ENCODE results near the gene TRPM3. TPM values are rescaled to one million over a fixed set of nuclear protein-coding genes. Genes with fewer than 3 reads are reported as not detected.
A peak's percentile ranks its signal among the peaks of the same experiment; 100 is the strongest.

TRPM3 gene
- total and polyA plus RNA-seq, 9 of the 15 experiments (the other 6 are each of a cell fraction or from before 2014, with no cell fraction given): 0.04 TPM; not detected in 8

- in situ Hi-C loops (cut with MboI) (no loop called here), intact Hi-C loops (cut with micrococcal nuclease) (no loop called here)
- ChIA-PET CTCF (ENCODE audit: low intra/inter-chr PET ratio) (no interaction called here), POLR2A (interaction anchor here (0.5 to 0.8 kb wide), 2 partner anchors 194 to 1328 kb away, joined by 3 read pairs; no protein-coding TSS in a partner anchor)
- H4K20me1 ChIP-seq (replicated peaks; ENCODE audit: control insufficient read depth, insufficient read depth, low read length): no peaks in the 10 kb centered on the region
- no peak overlapping the region for H3K4me3 ChIP-seq
- H3K4me1 ChIP-seq (replicated peaks in 1 of 2; ENCODE audit: control insufficient read depth in 2 of 2, insufficient read depth in 2 of 2, low read length in 2 of 2): peaks cover 0 to 5% of the 10 kb centered on the region in 2 experiments; a peak in 2 of 5 replicates
- H3K36me3 ChIP-seq (ENCODE audit: control insufficient read depth, insufficient read depth, low read length): no peaks in the 10 kb centered on the region
- ATAC-seq (no peak), DNase-seq (ENCODE audit: extremely low read depth in 1 of 4, low spot score in 3 of 4) (no peak), FAIRE-seq (no peak)
- no peak overlapping the region for H3K4me2 ChIP-seq (ENCODE audit: insufficient read depth, low read length)
- H3K9me1 ChIP-seq (ENCODE audit: control insufficient read depth, insufficient read depth, low read length): no peaks in the 10 kb centered on the region
- H2AFZ ChIP-seq (ENCODE audit: low read depth, low read length): no peak overlapping the region
- no peaks in the 10 kb centered on the region for H3K27me3 ChIP-seq (ENCODE audit: control insufficient read depth in 2 of 2, insufficient read depth in 2 of 2, low read length in 2 of 2)
- H3K79me2 ChIP-seq (ENCODE audit: control insufficient read depth, insufficient read depth, low read length): no peaks in the 10 kb centered on the region
- no peak overlapping the region for H3K9ac ChIP-seq (ENCODE audit: insufficient read depth in 1 of 2, low read depth in 2 of 2, low read length in 2 of 2)
- BruUV-seq (replicated peaks): no TSS peak
- no peak overlapping the region for H3K27ac ChIP-seq (ENCODE audit: extremely low read depth, low read depth, low read length)
- no peaks in the 10 kb centered on the region; the same call in 1 of the 2 replicates for H3K9me3 ChIP-seq (replicated peaks; ENCODE audit: control insufficient read depth, insufficient read depth, low read depth, low read length)
- no peak for TF ChIP-seq ZNF133 (CRISPR knock-in tag; IDR thresholded peaks at IDR 0.05)
- TF ChIP-seq SPI1 (IDR thresholded peaks at IDR 0.05; ENCODE audit: borderline replicate concordance, low read depth, low read length): peak; percentile 54; the same call in 1 of the 2 replicates
- WGBS (ENCODE audit: insufficient coverage, low coverage, missing lambda C conversion rate): 13% methylated on average over 4 of the region's 4 CpGs
These were observed 505.8 kb downstream of the TRPM3 start for GRCh38 chr9:70615464-70616138.

- CTCF ChIA-PET (ENCODE audit: low intra/inter-chr PET ratio): no interaction called here
- Histone ChIP-seq H3K79me2 (ENCODE audit: control insufficient read depth, insufficient read depth, low read length) (no peaks in the 10 kb centered on the region), H3K27me3 (ENCODE audit: control insufficient read depth in 2 of 2, insufficient read depth in 2 of 2, low read length in 2 of 2) (no peaks in the 10 kb centered on the region), H3K36me3 (ENCODE audit: control insufficient read depth, insufficient read depth, low read length) (no peaks in the 10 kb centered on the region), H3K27ac (ENCODE audit: extremely low read depth, low read depth, low read length) (no peak overlapping the region), H3K4me1 (replicated peaks in 1 of 2; ENCODE audit: control insufficient read depth in 2 of 2, insufficient read depth in 2 of 2, low read length in 2 of 2) (peaks cover 0 to 5% of the 10 kb centered on the region in 2 experiments; a peak in 2 of 5 replicates), H3K9me3 (replicated peaks; ENCODE audit: control insufficient read depth, insufficient read depth, low read depth, low read length) (no peaks in the 10 kb centered on the region; the same call in 1 of the 2 replicates), H3K4me3 (no peak overlapping the region), H3K9ac (ENCODE audit: insufficient read depth in 1 of 2, low read depth in 2 of 2, low read length in 2 of 2) (no peak overlapping the region), H3K9me1 (ENCODE audit: control insufficient read depth, insufficient read depth, low read length) (no peaks in the 10 kb centered on the region), H4K20me1 (replicated peaks; ENCODE audit: control insufficient read depth, insufficient read depth, low read length) (no peaks in the 10 kb centered on the region), H2AFZ (ENCODE audit: low read depth, low read length) (no peak overlapping the region), H3K4me2 (ENCODE audit: insufficient read depth, low read length) (no peak overlapping the region)
- intact Hi-C loops (cut with micrococcal nuclease): no loop called here
- ATAC-seq (no peak), FAIRE-seq (no peak), DNase-seq (ENCODE audit: extremely low read depth in 1 of 4, low spot score in 3 of 4) (no peak)
- POLR2A ChIA-PET: interaction anchor here (0.5 to 0.8 kb wide), 2 partner anchors 193 to 1327 kb away, joined by 3 read pairs; no protein-coding TSS in a partner anchor
- WGBS (ENCODE audit: insufficient coverage, low coverage, missing lambda C conversion rate): 17% methylated on average over 4 of the region's 4 CpGs
- no TSS peak for BruUV-seq (replicated peaks)
- in situ Hi-C loops (cut with MboI): no loop called here
- TF ChIP-seq ZNF146 (CRISPR knock-in tag; IDR thresholded peaks at IDR 0.05; ENCODE audit: unreplicated experiment) (no peak), ZNF134 (CRISPR knock-in tag; conservative IDR thresholded peaks at IDR 0.05) (no peak), ZNF75A (CRISPR knock-in tag; IDR thresholded peaks at IDR 0.05) (no peak), GMEB1 (CRISPR knock-in tag; IDR thresholded peaks at IDR 0.05) (no peak), CHCHD3 (CRISPR knock-in tag; IDR thresholded peaks at IDR 0.05) (no peak), CLOCK (CRISPR knock-in tag; IDR thresholded peaks at IDR 0.05; ENCODE audit: borderline replicate concordance) (no peak), TARDBP (IDR thresholded peaks at IDR 0.05) (no peak)
These were observed 506.5 kb downstream of the TRPM3 start for GRCh38 chr9:70614786-70615463.

Data from K562 (cell line).